Brain microvascular endothelial cell (primary cell): ENCODE results near the gene PLEKHJ1.

ENCODE experiments used
- DNase-seq: peaks from one replicate; pipeline ENCODE4 v3.0.0-alpha.2; 2020
- H3K27ac ChIP-seq: fragments of 250-450 bp; sonication (Bioruptor Pico); 2 replicates; pipeline ENCODE4 v1.5.1; 2020; ENCODE audit warnings: mild to moderate bottlenecking, moderate library complexity
- H3K27me3 ChIP-seq: fragments of 250-450 bp; sonication (Bioruptor Pico); replicated peaks from 2 replicates; pipeline ENCODE4 v1.5.1; 2020; ENCODE audit warnings: mild to moderate bottlenecking
- H3K36me3 ChIP-seq: fragments of 250-450 bp; sonication (Bioruptor Pico); replicated peaks from 2 replicates; pipeline ENCODE4 v1.5.1; 2020; ENCODE audit warnings: mild to moderate bottlenecking
- H3K4me3 ChIP-seq: 2 replicates; pipeline ENCODE4 v1.5.1; 2011; ENCODE audit warnings: low read depth, mild to moderate bottlenecking, control low read depth, low read length, moderate library complexity
- CTCF ChIP-seq: IDR thresholded peaks from 2 replicates; pipeline ENCODE4 v1.5.1; 2011; ENCODE audit warnings: low read depth, mild to moderate bottlenecking, moderate library complexity, low read length, control low read depth, inconsistent platforms; ENCODE audit errors: missing control alignments
- in situ Hi-C: cut with HindIII; loops from 2 replicates; pipeline ENCODE4 v1.10.0; 2017; ENCODE audit warnings: low sequenced_read_pairs, low pct_ligation_motif_present

PLEKHJ1 gene

DNA sequence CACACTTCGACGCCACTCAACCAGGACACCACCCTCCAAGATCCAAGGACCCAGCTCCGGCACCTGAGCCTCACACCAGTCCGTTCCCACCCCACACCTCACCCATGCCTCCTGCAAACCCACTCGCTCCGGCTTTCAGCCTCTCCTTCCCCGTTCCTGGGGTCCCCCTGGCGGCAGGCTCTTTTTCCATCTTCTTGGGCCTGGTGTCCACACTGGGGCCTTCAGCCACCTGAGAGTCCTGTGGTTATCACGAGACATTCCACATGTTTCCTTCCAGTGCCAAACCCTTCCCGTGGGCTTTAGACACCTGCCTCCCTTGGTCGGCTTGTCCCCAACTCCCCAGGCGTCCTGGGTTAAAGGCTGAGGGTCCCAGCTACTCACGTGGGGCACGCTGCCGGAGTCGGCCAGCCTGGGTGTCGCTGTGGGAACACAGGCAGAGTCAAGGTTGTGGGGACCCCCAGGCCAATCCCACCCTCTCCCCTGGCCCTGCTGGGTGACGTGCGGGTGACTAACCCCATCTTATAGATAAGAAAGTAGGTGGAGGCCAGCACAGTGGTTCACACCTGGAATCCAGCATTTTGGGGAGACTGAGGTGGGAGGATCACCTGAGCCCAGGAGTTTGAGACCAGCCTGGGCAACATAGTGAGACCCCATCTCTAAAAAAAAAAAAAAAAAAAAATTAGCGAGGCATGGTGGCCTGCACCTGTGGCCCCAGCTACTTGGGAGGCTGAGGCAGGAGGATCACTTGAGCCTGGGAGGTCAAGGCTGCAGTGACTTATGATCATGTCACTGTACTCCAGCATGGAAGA is 18.1 kb upstream of the PLEKHJ1 start:
- DNase-seq: no peak
- TF ChIP-seq CTCF: peak; percentile 77
- Histone ChIP-seq H3K4me3 (no peak overlapping the region), H3K36me3 (no peaks in the 10 kb centered on the region), H3K27me3 (peaks cover 39% of the 10 kb centered on the region), H3K27ac (no peak overlapping the region)
- in situ Hi-C loops: no loop called here

DNA sequence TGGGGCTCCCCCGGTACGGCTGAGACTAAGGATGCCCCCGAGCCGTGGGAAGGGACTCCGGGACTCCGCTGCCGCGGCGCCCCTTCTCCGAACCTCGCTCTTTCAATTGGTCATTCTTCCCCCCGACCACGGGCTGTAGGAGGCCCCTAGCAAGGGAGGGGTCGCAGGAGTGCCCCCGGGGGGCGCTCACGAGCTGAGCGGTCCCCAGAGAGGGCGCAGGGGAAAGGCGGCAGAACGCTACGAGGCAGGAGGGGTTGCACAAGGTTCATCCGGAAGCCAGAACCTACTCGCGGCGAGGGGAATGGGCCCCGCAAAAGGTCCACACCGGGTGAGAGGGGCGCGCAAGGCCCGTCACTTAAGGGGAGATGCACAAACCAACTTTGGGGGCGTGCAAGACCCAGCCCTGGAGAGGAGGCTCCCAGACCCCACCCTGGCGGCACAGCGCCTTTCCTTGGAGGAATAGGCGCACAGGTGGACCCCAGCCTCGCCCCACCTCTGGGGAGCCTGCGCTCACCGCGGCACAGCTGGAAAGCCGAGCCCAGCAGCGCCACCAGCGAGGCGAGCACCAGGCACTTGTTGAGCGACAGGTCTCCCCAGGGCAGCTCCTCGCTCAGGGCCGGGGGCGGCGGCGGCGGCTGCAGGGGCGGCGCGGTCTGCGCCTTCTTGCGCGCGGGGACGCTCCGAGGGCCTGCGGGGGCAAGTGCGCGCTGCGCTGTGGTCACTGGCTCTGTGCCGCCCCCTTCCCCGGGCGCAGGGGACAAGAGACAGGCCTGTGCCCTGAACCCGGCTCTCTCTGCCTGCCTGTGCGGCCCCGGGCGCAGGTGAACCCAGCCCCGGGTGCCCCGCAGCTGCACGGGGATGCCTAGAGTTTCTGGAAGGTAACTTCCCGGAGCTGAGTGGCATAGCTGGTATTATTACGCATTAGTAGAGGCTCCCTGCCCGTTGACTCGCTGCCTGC is 17.3 kb upstream of the PLEKHJ1 start:
- H3K27me3 ChIP-seq: peaks cover 39% of the 10 kb centered on the region
- H3K4me3 ChIP-seq: no peak overlapping the region
- TF ChIP-seq CTCF: peak; percentile 48
- DNase-seq: no peak
- no peak overlapping the region for H3K27ac ChIP-seq
- in situ Hi-C loops: no loop called here
- peaks cover 4% of the 10 kb centered on the region for H3K36me3 ChIP-seq

DNA sequence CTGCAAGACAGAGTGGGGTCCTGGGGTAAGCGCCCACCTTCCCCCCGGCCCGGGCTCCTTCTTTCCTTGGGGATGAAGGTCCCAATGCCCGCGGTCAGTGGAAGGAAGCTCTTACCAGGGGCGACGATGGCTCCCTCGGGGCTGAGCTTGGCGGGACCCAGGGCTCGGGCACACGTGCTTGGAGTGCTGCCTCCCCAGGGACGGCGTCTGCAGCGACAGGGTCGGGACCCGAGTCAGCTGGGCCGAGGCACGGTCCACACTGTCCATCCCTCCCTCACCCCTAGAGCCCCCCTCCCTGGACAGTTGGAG is 16.6 kb upstream of the PLEKHJ1 start:
- no peak for DNase-seq
- Histone ChIP-seq H3K27me3 (peaks cover 39% of the 10 kb centered on the region), H3K4me3 (no peak overlapping the region), H3K27ac (no peak overlapping the region), H3K36me3 (peaks cover 4% of the 10 kb centered on the region)
- no peak for TF ChIP-seq CTCF
- in situ Hi-C loops: no loop called here

DNA sequence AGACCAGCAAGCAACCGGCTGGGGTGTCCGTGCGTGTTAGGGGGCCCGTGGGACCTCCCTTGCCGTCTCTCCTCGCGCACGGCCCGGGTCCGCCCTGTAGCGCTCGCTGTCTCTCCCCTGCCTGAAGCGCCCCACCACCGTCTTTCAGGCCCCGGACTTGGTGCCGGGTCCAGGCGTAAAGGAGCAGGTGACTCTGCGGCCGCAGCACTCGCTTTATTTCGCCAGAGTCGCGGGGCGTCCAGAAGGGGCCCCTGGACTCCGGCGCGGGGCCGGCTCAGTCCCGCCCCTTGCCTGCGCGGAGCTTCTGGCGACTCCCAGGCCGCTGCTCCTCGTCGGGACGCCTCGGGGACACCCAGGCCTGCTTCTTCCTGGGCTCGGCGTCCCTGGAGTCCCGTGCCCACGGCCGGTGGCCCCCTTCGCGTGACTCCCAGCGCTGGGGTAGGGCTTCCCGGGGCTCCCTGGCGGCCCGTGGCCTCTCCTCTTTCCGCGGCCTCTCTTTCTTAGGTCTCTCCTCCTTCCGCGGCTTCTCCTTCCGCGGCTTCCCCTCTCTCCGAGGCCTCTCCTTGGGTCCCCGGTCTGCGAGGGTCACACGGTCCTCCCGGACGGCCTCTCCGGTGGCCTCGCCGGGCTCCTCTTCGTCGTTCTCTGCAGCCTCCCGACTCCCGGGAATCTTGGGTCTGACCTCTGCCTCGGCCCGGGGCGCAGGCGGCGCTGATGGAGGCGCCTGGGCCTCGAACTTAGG is 16.1 kb upstream of the PLEKHJ1 start:
- in situ Hi-C loops: no loop called here
- no peak overlapping the region for H3K4me3 ChIP-seq
- no peak overlapping the region for H3K27ac ChIP-seq
- DNase-seq: no peak
- H3K27me3 ChIP-seq: peaks cover 39% of the 10 kb centered on the region
- TF ChIP-seq CTCF: no peak
- peaks cover 9% of the 10 kb centered on the region for H3K36me3 ChIP-seq

DNA sequence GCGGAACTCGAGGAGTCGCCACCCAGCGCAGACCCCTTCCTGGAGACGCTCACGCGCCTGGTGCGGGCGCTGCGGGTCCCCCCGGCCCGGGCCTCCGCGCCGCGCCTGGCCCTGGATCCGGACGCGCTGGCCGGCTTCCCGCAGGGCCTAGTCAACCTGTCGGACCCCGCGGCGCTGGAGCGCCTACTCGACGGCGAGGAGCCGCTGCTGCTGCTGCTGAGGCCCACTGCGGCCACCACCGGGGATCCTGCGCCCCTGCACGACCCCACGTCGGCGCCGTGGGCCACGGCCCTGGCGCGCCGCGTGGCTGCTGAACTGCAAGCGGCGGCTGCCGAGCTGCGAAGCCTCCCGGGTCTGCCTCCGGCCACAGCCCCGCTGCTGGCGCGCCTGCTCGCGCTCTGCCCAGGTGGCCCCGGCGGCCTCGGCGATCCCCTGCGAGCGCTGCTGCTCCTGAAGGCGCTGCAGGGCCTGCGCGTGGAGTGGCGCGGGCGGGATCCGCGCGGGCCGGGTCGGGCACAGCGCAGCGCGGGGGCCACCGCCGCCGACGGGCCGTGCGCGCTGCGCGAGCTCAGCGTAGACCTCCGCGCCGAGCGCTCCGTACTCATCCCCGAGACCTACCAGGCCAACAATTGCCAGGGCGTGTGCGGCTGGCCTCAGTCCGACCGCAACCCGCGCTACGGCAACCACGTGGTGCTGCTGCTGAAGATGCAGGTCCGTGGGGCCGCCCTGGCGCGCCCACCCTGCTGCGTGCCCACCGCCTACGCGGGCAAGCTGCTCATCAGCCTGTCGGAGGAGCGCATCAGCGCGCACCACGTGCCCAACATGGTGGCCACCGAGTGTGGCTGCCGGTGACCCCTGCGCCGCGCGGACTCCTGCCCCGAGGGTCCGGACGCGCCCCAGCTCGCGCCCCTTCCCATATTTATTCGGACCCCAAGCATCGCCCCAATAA is 15.3 kb upstream of the PLEKHJ1 start:
- Histone ChIP-seq H3K36me3 (peaks cover 18% of the 10 kb centered on the region), H3K4me3 (no peak overlapping the region), H3K27ac (no peak overlapping the region), H3K27me3 (peaks cover 39% of the 10 kb centered on the region)
- DNase-seq: no peak
- no peak for TF ChIP-seq CTCF
- in situ Hi-C loops: no loop called here
